Left hindlimb (tissue), 1 donor: Measurements from ENCODE around the gene FKBP4.

Source experiments
- DNase-seq: peaks from one replicate; pipeline ENCODE4 v3.0.0-alpha.2; 2018

The FKBP4 gene

DNA sequence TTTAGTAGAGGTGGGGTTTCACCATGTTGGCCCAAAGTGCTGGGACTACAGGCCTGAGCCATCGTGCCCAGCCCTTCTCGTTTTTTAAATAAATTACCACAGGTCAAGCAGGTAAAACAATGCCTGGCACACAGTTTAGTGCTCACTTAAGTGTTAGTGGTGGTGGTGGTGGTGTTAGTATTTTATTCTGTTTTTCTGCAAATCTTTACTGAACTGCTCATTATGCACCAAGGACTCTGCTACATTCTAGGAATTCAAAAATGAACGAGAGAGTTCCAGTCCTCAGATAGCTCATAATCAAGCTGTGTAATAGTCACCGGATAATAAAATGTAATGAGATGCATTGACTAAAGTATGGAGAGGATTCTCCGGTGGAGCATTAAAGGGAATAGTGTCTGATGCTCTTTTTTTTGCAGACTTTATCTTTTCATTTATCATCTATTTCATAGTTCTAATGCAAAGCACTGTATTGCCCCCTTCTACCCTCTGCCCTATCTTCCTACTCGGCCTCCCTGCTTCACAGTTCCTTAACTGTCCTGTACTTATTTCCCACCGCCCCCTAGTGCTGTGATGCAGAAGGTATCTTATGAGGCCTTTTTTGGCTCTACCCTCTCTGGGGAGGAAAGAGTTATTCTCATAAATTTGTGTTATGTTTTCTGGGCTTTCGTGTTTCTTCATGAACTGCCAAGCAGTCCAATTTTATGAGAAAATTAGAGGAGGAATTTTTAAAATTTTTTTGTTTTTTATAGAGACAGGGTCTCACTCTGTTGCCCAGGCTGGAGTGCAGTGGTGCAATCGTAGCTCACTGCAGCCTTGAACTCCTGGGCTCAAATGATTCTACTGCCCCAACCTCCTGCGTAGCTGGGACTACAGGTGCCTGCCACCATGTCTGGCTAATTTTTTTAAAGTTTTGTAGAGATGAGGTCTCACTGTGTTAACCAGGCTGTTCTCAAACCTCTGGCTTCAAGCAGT, 18.7 kb downstream of the FKBP4 start:
- DNase-seq, result peak; percentile 61

DNA sequence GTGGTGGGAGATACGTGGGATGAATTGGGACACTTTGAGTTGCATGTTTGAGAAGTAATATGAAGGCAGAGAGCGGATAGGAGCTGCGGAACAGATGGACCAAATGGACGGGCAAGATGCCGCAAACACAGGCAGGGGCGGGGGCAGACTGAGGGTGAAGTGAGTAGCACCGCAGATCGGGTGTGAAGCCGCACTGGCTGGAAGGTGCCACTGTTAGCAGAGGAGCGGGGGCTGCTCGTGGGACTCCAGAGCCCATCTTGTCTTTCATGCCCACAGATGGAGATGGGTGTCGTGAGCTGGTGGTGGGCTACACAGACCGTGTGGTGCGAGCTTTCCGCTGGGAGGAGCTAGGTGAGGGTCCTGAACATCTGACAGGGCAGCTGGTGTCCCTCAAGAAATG, 25.0 kb downstream of the FKBP4 start:
- no peak for DNase-seq

DNA sequence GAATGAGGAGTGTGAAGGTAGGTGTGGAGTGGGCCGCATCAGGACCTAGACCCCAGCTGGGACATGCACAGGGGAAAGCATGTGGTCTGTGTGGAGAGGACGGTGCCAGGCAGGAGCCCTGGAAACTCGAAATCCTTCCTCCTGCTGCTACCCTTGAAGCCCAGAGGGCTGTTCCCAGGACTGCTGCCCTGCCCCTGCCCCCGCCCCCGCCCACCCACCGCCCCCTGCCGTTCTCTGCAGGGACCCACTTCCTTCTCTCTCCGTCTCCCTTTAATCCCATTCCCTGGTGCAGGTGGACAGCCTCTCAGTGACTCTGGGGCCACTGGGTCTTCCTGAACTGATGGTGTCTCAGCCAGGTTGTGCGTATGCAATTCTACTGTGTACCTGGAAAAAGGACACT, 25.7 kb downstream of the FKBP4 start:
- DNase-seq, result no peak

DNA sequence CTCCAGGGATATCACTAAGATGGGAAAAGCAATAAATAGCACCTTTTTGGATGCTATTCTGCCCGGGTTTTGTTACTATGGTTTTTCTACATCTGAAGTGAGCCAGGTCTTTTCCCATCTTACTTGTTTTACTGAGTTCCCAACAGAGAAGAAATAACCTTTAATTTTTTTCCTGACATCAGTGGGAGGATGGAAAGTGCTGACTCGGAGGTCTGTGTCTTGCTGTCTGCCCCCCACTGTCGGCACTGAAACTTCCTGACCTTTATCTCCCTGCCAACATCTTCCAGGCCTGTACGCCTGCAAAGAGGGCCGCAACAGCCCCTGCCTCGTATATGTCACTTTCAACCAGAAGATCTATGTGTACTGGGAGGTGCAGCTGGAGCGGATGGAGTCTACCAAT, 28.7 kb downstream of the FKBP4 start:
- DNase-seq, result no peak

DNA sequence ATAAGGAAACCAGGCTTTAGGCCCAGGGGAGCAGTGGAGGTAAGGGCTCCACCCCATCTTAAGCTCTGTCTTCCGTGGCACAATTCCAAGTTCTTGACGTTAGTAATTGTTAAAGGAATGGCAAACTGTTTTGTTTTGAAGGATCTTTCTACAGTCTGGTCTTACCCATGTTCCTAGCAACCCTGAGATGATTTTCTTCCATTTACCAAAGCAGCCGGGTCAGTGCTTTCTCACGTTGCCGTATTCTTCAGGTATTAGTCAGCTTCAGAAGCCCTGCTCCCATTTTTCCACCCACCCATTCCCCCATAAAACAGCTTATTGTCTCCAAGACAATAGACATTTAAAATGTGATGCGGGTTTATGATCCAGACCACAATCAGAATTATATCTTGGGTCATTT, 29.8 kb downstream of the FKBP4 start:
- no peak for DNase-seq

DNA sequence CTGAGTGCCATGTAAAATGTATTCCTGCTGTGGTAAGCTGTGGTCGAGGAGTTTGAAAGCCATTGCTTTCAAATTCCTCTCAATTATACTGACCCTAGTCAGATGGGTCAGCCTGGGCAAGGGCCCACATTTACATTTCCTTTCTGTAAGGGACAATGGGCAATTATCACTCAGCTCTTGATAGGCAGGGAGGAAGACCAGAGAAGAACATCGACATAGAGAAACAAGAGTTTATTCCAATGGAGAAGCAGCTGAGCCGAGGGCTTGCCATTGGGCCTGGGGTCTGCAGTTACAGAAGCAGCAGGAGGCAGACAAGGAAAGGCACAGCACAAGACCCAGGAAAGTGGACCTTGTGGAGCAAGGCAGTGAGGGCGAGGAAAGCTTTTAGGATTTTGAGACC, 30.4 kb downstream of the FKBP4 start:
- no peak for DNase-seq

DNA sequence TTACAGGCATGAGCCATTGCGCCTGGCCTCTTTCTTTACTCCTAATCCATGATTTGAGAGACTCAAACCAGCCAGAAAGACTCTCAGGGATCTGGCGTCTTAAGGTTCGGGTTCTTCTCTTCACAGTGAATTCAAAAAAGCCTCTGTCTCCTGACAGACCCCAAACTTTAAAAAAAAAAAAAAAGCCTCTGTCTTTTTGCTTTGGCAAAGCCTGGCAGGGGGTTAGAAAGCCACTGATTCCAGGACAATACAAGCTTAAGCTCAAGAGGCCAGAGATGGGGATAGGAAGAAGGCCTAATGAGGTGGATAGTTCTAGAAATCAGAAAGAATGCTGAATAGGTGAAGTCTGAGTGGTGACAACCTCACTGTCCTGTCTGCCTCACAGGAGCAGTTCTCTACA, 31.3 kb downstream of the FKBP4 start:
- no peak for DNase-seq

DNA sequence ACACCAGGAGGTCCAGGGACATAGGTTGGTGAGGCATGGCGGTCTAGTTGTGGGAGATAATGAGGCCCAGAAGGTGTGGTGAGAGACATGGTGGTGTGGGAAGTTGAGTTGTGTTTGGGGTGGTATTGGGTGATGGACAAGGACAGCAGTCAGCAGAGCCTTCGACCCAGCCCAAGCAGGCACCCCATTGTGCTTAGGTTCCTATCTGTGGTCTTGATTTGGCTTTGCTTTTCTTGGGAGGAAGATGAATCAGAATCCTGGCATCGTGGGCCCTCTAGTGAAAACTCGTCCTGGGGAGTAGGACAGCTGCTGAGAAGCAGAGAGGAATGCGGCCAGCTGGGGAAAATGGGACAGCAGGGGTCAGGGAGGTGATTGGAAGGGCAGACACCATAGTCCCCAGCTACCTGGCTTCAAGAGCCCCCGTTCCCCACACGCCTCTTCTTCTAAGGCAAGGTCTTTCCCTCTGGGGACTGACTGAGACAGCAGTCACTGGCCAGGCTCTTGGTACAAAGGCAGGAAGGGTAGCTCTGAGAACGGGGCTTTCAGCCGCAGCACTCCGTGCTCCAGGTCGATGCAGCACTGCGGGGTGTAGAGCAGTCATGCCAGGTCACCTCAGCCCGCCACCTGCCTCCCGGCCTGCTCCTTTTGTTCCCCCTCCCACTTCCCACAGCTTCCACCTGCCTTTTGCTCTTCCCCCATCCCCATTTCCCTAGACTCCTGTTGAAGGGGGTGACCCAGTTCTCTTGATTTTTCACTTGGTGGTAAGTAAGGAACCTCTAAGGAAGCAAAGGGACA, 32.1 kb downstream of the FKBP4 start:
- no peak for DNase-seq

DNA sequence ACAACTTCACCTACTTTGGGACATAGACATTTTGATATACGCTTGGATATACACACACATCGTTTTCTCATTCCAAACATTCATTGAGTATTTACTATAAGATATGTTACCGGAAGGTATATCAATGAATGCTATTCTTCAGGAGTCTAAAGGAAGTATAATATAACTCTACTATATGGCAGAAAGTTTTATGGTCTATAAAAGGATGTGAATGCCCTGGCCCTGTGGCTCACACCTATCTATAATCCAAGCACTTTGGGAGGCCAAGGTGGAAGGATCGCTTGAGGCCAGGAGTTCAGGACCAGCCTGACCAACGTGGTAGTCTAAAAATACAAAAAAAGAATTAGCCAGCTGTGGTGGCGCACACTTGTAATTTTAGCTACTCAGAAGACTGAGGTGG, 34.5 kb downstream of the FKBP4 start:
- no peak for DNase-seq

DNA sequence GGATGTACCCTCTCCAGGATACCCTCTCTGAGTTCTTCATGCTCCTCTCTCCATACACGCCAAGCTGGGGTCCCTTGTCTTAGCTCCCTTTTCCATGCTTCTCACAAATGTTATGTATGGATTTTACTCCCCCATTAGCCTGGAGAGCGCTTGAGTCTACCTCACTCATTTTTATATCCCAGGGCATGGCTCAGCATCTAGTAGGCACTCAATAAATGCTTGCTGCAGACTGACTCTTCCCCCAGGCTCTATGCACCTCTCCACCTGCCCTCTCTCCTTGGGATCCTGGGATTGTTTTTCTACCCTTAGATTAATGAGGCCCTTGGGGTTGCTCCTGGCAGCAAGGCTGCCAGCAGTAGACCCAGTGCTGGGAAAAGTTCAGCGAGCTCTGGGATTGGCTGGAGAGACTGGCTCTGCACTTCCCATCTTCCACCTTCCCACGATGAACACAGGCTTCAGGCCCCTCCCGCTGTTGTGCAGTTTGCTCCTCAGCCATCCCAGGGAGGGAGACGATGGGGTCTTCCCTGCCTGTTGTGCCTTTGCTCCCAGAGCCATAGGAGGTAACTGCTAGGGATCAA, 37.9 kb downstream of the FKBP4 start:
- no peak for DNase-seq

DNA sequence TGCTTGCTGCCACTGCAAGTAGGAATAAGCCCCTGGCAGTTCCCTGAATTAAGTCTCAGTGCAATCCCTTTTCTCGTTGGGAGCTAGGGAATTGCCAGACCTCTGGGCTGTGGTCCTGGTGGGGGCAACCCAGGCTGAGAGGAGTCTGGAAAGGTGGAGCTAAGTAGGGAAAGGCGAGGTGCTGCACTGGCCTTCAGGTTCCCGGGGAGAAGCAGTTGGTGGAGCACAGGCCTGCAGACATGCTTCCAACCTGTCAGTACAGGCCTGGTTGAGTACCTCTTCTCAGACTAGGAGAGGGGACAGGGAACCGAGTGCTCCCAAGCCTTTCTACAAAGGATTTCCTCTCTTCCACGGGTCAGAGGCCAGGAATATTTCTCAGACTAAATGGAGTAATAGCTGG, 38.6 kb downstream of the FKBP4 start:
- no peak for DNase-seq

DNA sequence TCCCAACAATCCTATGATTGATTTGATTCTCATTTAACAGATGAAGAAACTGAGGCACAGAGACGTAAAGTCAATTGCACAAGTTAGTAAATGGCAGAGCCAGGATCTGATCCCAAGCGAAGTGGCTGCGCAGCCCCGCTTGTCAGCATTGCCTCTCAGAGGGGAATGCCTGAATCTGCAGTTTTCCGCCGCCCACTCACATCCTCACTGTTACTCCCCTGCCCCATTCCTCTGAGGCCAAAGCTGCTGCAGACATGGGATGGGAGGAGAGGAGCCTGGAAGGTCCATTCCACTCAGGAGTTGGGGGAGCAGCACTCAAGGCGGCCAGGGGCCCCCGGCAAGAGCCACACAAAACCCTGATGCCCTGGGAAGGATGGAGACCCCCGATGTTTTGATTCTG, 39.0 kb downstream of the FKBP4 start:
- DNase-seq, result no peak

DNA sequence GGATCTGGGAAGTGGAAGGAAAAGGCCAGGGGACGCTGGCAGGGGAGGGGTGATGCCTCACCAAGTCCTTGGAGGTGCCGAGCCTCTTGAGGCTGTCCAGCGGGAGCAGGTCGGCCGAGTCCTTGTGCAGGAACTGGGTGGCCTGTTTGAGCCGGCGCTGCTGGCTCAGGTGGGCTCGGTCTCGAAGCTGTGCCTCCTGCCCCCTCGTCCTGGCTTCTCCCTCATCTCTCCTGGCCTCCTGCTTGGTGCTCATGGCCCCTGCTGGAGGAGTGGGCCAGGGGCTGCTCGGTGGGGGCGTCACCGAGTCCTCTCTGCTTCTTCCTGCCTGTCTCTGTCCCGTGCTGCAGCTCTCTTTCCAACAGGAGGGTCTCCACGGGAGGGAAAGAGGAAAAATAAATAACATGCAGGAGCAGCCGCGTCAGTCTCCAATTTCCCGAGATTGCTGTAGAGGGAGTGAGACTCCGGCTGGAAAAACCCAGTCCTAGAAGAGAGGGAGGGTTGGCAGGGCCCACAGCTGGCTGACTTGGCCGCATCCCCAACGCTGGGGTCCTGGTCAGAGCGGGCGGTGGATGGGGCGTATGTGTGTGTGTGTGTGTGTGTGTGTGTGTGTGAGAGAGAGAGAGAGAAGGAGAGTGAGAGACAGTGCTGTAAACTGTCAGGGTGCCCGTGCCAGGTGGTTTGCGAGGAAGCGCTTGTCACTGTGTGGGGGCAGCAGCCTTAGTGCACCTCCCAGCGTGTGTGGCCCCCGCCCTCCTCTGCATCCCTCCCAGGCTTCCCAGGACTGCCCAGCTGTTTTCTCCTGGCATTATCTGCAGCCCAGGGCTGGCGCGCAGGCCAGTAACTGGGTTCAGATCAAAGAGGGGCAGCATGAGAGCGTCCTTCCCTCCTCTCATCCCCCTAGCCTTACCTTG, 40.1 kb downstream of the FKBP4 start, which contains the start of gene NRIP2:
TSS of gene NRIP2 (minus strand) at position 455 of the 911 bp plus-strand sequence. CDS start at position 403, 52 bp downstream.
- peak; percentile 90 for DNase-seq

DNA sequence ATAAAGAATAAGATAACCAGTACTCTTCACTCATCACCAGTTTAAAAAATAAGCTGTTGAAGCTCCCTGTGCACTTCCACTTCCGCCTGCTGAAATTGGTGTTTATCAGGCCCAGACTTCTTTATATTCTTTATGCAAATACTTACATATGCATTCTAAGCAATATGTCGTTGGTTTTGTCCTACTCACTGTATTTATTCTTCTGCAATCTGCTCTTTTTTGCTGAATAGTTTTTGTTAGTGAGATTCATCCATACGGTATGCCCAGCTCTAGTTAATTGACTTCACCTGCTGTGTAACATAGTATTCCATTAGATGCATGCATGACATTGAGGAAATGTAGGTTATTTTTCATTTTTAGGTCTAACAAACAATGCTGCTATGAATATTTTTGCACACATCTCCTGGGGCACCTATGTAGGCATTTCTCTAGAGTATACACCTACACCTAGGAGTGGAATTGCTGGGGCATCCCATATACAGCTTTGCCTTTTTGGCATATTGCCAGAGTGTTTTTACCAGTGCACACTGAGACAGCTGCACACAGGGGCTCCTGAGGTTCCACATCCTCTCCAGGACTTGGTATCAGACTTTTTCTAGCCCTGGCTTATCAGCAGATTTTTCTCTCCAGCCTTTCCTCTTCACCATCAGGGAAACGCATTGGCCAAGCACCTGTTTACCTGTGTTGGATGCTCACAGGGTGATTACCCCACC, 41.1 kb downstream of the FKBP4 start:
- no peak for DNase-seq

DNA sequence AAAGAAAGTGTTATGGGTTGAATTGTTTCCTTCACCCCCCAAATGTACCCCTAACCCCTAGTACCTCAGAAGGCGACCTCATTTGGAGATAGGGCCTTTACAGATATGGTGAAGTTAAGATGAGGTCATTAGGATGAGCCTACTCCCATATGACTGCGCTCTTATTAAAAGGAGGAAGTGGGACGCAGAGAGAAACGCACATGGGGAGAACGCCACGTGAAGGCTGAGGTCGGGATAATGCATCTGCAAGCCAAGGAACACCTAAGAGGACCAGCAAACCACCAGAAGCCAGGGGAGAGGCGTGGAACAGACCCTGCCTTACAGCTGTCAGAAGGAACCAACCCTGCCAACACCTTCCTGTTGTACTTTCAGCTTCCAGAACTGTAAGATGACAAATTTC, 41.8 kb downstream of the FKBP4 start:
- DNase-seq, result no peak

DNA sequence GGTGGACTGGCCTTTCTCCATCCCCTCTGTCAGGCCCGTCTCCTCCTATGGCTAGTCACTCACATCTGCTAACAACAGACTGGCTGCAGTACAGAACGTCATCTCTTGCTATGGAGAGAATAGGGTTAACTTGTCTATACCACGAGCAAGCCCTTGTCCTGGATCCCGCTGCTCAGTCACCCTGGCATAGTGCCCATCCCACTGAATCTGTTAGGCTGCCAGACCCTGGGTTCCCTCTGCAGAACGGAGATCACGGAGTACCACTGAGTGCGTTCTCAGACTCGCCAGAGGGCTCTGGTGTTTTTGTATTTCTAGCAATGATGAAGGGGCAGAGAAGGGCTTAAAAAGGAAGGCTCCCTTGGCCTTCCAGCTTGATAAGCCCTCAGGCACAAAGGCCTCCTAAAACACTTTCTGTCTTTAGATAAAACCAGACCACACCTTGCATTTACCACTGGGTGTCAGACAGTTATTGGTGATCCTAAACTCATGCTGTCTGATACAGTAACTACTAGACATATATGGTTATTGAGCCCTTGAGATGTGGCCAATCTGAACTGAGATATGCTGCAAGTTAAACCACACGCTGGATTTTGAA, 46.4 kb downstream of the FKBP4 start:
- no peak for DNase-seq

DNA sequence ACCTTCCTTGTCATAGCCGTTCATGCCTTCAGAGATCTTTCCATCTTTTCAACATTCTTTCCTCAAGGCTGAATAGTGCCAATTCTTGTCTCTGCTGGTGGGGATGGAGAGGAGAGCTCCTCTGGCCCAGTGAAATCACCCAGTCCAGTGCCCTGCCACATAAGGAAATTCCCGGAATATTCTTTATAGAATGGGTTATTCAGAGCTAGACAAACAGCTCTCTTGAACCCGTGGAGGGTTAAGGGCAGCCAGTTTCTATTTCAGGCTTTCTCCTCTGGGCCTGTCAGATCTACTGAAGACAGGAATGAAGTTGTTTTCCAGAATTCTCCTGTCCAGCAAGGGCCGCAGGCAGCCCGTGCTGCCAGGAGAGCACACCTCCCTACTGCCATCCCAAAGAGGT, 48.2 kb downstream of the FKBP4 start:
- DNase-seq, result no peak

DNA sequence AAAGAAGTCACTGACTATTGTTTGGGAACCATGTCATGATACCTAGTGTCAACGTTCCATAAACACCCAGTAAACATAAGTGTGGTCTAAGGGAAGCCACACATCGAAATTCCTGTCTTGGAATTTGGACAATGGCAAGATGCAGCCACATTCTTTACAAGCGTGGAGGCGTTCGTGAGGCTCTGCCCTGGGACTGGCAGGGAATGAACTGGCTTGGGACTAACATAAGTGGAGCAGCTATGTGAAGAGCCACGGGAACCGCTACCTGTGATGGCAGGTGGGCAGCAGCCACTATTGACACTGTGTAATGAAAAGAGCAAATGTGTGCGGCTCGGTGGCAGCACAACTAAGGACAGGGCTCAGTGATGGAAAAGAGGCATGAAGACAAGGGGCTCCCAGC, 50.0 kb downstream of the FKBP4 start:
- no peak for DNase-seq

DNA sequence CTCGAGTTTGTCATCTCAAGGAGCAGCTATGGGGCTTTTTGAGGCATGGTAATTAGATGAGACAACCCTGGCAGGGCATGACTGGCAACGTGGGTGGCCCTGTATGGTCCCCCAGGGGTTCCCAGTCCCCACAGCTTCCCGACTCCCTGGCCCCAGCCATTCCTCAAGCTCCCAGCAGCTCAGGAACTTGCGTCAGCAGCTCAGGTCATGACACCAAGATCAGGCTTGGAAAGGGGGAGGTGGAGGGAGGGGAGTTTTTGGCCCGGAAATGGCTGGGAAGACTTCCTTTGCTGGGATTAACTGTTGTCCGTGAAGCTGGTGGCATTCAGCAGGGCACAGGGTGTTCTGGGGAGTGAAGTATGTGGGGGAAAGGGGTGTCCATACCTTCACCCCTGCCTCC, 50.5 kb downstream of the FKBP4 start:
- DNase-seq, result peak; percentile 65

DNA sequence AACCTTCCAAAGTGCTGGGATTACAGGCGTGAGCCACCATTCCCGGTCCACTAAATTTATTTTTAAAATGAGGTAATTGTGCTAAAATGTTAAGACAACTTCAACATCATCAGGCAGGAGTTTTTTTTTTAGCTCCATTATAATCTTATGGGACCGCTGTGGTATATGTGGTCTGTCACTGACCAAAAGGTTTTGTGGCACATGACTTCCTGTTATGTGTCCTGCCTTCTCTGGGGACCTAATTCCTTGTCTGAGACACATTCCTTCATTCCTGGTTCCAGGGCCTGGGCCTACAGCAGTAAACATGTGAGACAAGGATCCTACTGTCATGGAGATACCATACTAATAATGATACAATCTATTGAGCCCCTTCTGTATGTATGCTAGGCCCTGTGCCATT, 57.2 kb downstream of the FKBP4 start:
- DNase-seq, result no peak

DNA sequence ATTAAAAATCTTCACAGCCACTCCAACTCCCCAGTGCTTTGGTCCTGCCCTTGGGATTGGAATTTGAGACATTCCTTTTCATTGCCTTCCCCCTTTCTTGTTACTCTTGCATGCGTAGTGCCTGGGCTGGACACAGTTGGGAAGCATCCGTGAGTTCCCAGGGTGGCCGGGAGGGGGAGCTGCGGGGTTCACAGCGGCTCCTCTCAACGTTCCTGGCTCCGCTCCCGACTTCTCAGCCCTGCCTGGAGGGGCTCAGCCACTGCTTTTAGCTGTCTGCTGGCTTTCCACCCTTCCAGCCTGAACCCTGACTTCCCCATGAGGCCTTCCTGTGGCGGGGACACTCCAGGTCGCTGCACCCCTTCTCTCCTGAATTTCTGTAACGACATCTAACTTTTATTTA, 58.9 kb downstream of the FKBP4 start:
- peak; percentile 84 for DNase-seq
